ENCODE results near the gene ATAD1. TPM values are rescaled to one million over a fixed set of nuclear protein-coding genes. Genes with fewer than 3 reads are reported as not detected.

ATAD1 gene
- total and polyA plus RNA-seq, 10 of the 15 experiments (the other 5 are each of a cell fraction or from before 2014, with no cell fraction given) = 24.7 to 59.3 (median 41.1) TPM

GRCh38 chr10:87843714-87844113 lies 25.7 kb upstream of the ATAD1 start:
- intact Hi-C loops (cut with micrococcal nuclease; ENCODE audit: unreplicated experiment) = no loop called here
- peaks cover 3% of the 10 kb centered on the region for H3K4me1 ChIP-seq (ENCODE audit: control insufficient read depth, insufficient read depth, low read length)
- ChIA-PET POLR2A (no interaction called here), RAD21 (ENCODE audit: unreplicated experiment) (interaction anchor here (1.0 kb wide), 1 partner anchor 16 kb away, joined by 3 read pairs; no protein-coding TSS in a partner anchor), SMC1A (ENCODE audit: uncharacterized antibody, unreplicated experiment) (no interaction called here), CTCF (interaction anchor here (1.4 kb wide), 1 partner anchor 8 kb away, joined by 5 read pairs; no protein-coding TSS in a partner anchor)
- BruUV-seq (replicated peaks) = no TSS peak
- H2AFZ ChIP-seq (ENCODE audit: control insufficient read depth, low read depth, low read length) = no peak overlapping the region
- no peak overlapping the region for H3K27ac ChIP-seq (ENCODE audit: control insufficient read depth, insufficient read depth)
- H3K79me2 ChIP-seq (ENCODE audit: control insufficient read depth, insufficient read depth, low read length) = no peaks in the 10 kb centered on the region
- H3K36me3 ChIP-seq (ENCODE audit: control insufficient read depth in 2 of 2, insufficient read depth in 2 of 2, low read length in 1 of 2) = no peaks in the 10 kb centered on the region
- H3K4me3 ChIP-seq = no peak overlapping the region
- FAIRE-seq (no peak), ATAC-seq (no peak), DNase-seq (ENCODE audit: low read depth, low spot score) (no peak)
- no peaks in the 10 kb centered on the region; the same call in 2 of the 3 replicates for H3K9me3 ChIP-seq (replicated peaks; ENCODE audit: control insufficient read depth, insufficient read depth, low read length)
- in situ Hi-C loops (cut with MboI) = no loop called here
- WGBS (ENCODE audit: insufficient coverage, insufficient replicate concordance, low lambda C conversion rate, missing lambda C conversion rate) = 96% methylated on average over 4 of the region's 4 CpGs
- no peaks in the 10 kb centered on the region for H4K20me1 ChIP-seq (ENCODE audit: control insufficient read depth, insufficient read depth)
- H3K9ac ChIP-seq (ENCODE audit: control insufficient read depth, insufficient read depth, low read length) = no peak overlapping the region
- no peak overlapping the region for H3K4me2 ChIP-seq (ENCODE audit: control insufficient read depth, insufficient read depth)
- no peaks in the 10 kb centered on the region for H3K27me3 ChIP-seq (replicated peaks in 1 of 2; ENCODE audit: control insufficient read depth in 2 of 2, insufficient read depth in 2 of 2, low read length in 1 of 2)
- no peak for TF ChIP-seq BACH1 (IDR thresholded peaks at IDR 0.05; ENCODE audit: borderline replicate concordance)
- no peak for TF ChIP-seq BRCA1 (IDR thresholded peaks at IDR 0.05; ENCODE audit: low read depth, low read length)
- no peak for TF ChIP-seq NFIC (IDR thresholded peaks at IDR 0.05; ENCODE audit: low read depth, low read length)
- TF ChIP-seq, protein P1, sequence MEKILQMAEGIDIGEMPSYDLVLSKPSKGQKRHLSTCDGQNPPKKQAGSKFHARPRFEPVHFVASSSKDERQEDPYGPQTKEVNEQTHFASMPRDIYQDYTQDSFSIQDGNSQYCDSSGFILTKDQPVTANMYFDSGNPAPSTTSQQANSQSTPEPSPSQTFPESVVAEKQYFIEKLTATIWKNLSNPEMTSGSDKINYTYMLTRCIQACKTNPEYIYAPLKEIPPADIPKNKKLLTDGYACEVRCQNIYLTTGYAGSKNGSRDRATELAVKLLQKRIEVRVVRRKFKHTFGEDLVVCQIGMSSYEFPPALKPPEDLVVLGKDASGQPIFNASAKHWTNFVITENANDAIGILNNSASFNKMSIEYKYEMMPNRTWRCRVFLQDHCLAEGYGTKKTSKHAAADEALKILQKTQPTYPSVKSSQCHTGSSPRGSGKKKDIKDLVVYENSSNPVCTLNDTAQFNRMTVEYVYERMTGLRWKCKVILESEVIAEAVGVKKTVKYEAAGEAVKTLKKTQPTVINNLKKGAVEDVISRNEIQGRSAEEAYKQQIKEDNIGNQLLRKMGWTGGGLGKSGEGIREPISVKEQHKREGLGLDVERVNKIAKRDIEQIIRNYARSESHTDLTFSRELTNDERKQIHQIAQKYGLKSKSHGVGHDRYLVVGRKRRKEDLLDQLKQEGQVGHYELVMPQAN (conservative IDR thresholded peaks at IDR 0.05) = no peak
- TF ChIP-seq POU2F2 (IDR thresholded peaks at IDR 0.05; ENCODE audit: borderline replicate concordance, low read depth, low read length) = no peak
- TF ChIP-seq, protein P2, sequence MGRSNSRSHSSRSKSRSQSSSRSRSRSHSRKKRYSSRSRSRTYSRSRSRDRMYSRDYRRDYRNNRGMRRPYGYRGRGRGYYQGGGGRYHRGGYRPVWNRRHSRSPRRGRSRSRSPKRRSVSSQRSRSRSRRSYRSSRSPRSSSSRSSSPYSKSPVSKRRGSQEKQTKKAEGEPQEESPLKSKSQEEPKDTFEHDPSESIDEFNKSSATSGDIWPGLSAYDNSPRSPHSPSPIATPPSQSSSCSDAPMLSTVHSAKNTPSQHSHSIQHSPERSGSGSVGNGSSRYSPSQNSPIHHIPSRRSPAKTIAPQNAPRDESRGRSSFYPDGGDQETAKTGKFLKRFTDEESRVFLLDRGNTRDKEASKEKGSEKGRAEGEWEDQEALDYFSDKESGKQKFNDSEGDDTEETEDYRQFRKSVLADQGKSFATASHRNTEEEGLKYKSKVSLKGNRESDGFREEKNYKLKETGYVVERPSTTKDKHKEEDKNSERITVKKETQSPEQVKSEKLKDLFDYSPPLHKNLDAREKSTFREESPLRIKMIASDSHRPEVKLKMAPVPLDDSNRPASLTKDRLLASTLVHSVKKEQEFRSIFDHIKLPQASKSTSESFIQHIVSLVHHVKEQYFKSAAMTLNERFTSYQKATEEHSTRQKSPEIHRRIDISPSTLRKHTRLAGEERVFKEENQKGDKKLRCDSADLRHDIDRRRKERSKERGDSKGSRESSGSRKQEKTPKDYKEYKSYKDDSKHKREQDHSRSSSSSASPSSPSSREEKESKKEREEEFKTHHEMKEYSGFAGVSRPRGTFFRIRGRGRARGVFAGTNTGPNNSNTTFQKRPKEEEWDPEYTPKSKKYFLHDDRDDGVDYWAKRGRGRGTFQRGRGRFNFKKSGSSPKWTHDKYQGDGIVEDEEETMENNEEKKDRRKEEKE (IDR thresholded peaks at IDR 0.05) = no peak
- TF ChIP-seq, protein P3, sequence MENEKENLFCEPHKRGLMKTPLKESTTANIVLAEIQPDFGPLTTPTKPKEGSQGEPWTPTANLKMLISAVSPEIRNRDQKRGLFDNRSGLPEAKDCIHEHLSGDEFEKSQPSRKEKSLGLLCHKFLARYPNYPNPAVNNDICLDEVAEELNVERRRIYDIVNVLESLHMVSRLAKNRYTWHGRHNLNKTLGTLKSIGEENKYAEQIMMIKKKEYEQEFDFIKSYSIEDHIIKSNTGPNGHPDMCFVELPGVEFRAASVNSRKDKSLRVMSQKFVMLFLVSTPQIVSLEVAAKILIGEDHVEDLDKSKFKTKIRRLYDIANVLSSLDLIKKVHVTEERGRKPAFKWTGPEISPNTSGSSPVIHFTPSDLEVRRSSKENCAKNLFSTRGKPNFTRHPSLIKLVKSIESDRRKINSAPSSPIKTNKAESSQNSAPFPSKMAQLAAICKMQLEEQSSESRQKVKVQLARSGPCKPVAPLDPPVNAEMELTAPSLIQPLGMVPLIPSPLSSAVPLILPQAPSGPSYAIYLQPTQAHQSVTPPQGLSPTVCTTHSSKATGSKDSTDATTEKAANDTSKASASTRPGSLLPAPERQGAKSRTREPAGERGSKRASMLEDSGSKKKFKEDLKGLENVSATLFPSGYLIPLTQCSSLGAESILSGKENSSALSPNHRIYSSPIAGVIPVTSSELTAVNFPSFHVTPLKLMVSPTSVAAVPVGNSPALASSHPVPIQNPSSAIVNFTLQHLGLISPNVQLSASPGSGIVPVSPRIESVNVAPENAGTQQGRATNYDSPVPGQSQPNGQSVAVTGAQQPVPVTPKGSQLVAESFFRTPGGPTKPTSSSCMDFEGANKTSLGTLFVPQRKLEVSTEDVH (IDR thresholded peaks at IDR 0.05; ENCODE audit: low read depth, partially characterized antibody) = no peak
- TF ChIP-seq MTA3 (IDR thresholded peaks at IDR 0.05; ENCODE audit: borderline replicate concordance, low read length) = no peak
- TF ChIP-seq, protein P4, sequence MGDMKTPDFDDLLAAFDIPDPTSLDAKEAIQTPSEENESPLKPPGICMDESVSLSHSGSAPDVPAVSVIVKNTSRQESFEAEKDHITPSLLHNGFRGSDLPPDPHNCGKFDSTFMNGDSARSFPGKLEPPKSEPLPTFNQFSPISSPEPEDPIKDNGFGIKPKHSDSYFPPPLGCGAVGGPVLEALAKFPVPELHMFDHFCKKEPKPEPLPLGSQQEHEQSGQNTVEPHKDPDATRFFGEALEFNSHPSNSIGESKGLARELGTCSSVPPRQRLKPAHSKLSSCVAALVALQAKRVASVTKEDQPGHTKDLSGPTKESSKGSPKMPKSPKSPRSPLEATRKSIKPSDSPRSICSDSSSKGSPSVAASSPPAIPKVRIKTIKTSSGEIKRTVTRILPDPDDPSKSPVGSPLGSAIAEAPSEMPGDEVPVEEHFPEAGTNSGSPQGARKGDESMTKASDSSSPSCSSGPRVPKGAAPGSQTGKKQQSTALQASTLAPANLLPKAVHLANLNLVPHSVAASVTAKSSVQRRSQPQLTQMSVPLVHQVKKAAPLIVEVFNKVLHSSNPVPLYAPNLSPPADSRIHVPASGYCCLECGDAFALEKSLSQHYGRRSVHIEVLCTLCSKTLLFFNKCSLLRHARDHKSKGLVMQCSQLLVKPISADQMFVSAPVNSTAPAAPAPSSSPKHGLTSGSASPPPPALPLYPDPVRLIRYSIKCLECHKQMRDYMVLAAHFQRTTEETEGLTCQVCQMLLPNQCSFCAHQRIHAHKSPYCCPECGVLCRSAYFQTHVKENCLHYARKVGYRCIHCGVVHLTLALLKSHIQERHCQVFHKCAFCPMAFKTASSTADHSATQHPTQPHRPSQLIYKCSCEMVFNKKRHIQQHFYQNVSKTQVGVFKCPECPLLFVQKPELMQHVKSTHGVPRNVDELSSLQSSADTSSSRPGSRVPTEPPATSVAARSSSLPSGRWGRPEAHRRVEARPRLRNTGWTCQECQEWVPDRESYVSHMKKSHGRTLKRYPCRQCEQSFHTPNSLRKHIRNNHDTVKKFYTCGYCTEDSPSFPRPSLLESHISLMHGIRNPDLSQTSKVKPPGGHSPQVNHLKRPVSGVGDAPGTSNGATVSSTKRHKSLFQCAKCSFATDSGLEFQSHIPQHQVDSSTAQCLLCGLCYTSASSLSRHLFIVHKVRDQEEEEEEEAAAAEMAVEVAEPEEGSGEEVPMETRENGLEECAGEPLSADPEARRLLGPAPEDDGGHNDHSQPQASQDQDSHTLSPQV (IDR thresholded peaks at IDR 0.05) = no peak
- no peak for TF ChIP-seq HCFC1 (IDR thresholded peaks at IDR 0.05; ENCODE audit: low read length)
- TF ChIP-seq BHLHE40 (IDR thresholded peaks at IDR 0.05; ENCODE audit: borderline replicate concordance in 1 of 2, low read depth in 2 of 2, low read length in 1 of 2) = no peak

Data from GM12878 (cell line).